ENCODE measurements around the gene BRME1. TPM values are rescaled to one million over a fixed set of nuclear protein-coding genes. Genes with fewer than 3 reads are reported as not detected.

Gene BRME1
- total RNA-seq, 1 donor from 2014 or later = 1.4 TPM

- TF ChIP-seq CTCF (conservative IDR thresholded peaks at IDR 0.05; ENCODE audit: low read depth, low read length) = no peak
- DNase-seq (ENCODE audit: low read depth) = no peak
- no peak overlapping the region for H3K4me3 ChIP-seq (ENCODE audit: low read depth, low read length)
Observed at GRCh38 chr19:13899912-13900584, 5.9 kb downstream of the BRME1 start.

GRCh38 chr19:13899393-13899792 lies 6.5 kb downstream of the BRME1 start:
- no peak overlapping the region for H3K4me3 ChIP-seq (ENCODE audit: low read depth, low read length)
- no peak for TF ChIP-seq CTCF (conservative IDR thresholded peaks at IDR 0.05; ENCODE audit: low read depth, low read length)
- no peak for DNase-seq (ENCODE audit: low read depth)

GRCh38 chr19:13896227-13896626 lies 9.7 kb downstream of the BRME1 start:
- no peak overlapping the region for H3K4me3 ChIP-seq (ENCODE audit: low read depth, low read length)

GRCh38 chr19:13894552-13894951 lies 11.4 kb downstream of the BRME1 start:
- no peak for TF ChIP-seq CTCF (conservative IDR thresholded peaks at IDR 0.05; ENCODE audit: low read depth, low read length)
- H3K4me3 ChIP-seq (ENCODE audit: low read depth, low read length) = no peak overlapping the region
- DNase-seq (ENCODE audit: low read depth) = no peak

More at GRCh38 chr19:13896227-13896626, 9.7 kb downstream of the BRME1 start:
- TF ChIP-seq CTCF (conservative IDR thresholded peaks at IDR 0.05; ENCODE audit: low read depth, low read length) = no peak
- DNase-seq (ENCODE audit: low read depth) = no peak

GRCh38 chr19:13892870-13893269 lies 13.0 kb downstream of the BRME1 start:
- no peak for DNase-seq (ENCODE audit: low read depth)
- no peak overlapping the region for H3K4me3 ChIP-seq (ENCODE audit: low read depth, low read length)
- TF ChIP-seq CTCF (conservative IDR thresholded peaks at IDR 0.05; ENCODE audit: low read depth, low read length) = no peak

GRCh38 chr19:13890136-13890535 lies 15.8 kb downstream of the BRME1 start:
- H3K4me3 ChIP-seq (ENCODE audit: low read depth, low read length) = no peak overlapping the region
- DNase-seq (ENCODE audit: low read depth) = no peak
- no peak for TF ChIP-seq CTCF (conservative IDR thresholded peaks at IDR 0.05; ENCODE audit: low read depth, low read length)

- TF ChIP-seq CTCF (conservative IDR thresholded peaks at IDR 0.05; ENCODE audit: low read depth, low read length) = no peak
- no peak overlapping the region for H3K4me3 ChIP-seq (ENCODE audit: low read depth, low read length)
- no peak for DNase-seq (ENCODE audit: low read depth)
Observed at GRCh38 chr19:13888281-13888680, 17.6 kb downstream of the BRME1 start.

Data from epithelial cell of proximal tubule (primary cell).